ENCODE results near the gene PABPN1L.

DNA sequence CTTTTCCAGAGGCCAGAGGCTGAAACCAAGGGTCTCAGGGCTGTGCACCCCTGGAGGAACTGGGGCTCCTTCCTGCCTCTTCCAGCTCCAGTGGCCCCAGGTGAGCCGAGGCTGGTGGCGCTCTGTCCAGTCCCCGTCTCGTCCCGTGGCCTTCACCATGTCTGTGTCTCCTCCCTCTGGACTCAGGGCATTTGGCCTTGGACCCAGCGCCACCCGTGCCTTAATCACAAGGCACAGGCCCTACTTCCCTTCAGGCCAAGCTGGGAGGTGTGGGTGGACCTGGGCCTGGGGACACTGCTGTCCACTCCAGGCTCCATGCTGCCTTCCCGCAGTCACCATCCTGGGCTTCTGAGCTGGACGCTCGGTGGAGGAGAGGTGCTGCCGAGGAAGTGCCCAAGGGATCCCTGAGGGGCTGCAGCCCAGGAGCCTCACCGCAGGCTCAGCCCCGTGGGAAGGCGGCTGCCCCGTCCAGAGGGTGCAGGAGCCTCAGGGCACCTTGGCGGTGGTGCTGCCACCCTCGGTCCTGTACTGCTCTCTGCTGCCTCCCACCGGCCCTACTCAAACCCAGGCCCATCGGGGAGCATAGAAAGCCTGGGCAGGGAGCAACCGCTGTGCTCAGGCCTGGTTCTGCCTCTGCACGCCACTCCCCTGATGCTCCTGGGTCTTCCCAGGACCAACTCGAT, 45.2 kb downstream of the PABPN1L start:
- TF ChIP-seq MAZ (IDR thresholded peaks at IDR 0.05; ENCODE audit: borderline replicate concordance, low read depth, low read length) (no peak), ZNF302 (CRISPR knock-in tag; IDR thresholded peaks at IDR 0.05) (no peak), JUN (IDR thresholded peaks at IDR 0.05) (no peak), HOXA7 (CRISPR knock-in tag; IDR thresholded peaks at IDR 0.05) (no peak), CEBPB (IDR thresholded peaks at IDR 0.05) (no peak), FOXS1 (CRISPR knock-in tag; IDR thresholded peaks at IDR 0.05) (no peak), NR3C1 (IDR thresholded peaks at IDR 0.05) (no peak), POLR2A (IDR thresholded peaks at IDR 0.05; ENCODE audit: low read length) (no peak)
- TF ChIP-seq, protein P1, sequence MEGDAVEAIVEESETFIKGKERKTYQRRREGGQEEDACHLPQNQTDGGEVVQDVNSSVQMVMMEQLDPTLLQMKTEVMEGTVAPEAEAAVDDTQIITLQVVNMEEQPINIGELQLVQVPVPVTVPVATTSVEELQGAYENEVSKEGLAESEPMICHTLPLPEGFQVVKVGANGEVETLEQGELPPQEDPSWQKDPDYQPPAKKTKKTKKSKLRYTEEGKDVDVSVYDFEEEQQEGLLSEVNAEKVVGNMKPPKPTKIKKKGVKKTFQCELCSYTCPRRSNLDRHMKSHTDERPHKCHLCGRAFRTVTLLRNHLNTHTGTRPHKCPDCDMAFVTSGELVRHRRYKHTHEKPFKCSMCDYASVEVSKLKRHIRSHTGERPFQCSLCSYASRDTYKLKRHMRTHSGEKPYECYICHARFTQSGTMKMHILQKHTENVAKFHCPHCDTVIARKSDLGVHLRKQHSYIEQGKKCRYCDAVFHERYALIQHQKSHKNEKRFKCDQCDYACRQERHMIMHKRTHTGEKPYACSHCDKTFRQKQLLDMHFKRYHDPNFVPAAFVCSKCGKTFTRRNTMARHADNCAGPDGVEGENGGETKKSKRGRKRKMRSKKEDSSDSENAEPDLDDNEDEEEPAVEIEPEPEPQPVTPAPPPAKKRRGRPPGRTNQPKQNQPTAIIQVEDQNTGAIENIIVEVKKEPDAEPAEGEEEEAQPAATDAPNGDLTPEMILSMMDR (IDR thresholded peaks at IDR 0.05), result no peak
- TF ChIP-seq, protein P2, sequence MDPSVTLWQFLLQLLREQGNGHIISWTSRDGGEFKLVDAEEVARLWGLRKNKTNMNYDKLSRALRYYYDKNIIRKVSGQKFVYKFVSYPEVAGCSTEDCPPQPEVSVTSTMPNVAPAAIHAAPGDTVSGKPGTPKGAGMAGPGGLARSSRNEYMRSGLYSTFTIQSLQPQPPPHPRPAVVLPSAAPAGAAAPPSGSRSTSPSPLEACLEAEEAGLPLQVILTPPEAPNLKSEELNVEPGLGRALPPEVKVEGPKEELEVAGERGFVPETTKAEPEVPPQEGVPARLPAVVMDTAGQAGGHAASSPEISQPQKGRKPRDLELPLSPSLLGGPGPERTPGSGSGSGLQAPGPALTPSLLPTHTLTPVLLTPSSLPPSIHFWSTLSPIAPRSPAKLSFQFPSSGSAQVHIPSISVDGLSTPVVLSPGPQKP (IDR thresholded peaks at IDR 0.05; ENCODE audit: low read depth, low read length), result no peak
- TF ChIP-seq, protein P3, sequence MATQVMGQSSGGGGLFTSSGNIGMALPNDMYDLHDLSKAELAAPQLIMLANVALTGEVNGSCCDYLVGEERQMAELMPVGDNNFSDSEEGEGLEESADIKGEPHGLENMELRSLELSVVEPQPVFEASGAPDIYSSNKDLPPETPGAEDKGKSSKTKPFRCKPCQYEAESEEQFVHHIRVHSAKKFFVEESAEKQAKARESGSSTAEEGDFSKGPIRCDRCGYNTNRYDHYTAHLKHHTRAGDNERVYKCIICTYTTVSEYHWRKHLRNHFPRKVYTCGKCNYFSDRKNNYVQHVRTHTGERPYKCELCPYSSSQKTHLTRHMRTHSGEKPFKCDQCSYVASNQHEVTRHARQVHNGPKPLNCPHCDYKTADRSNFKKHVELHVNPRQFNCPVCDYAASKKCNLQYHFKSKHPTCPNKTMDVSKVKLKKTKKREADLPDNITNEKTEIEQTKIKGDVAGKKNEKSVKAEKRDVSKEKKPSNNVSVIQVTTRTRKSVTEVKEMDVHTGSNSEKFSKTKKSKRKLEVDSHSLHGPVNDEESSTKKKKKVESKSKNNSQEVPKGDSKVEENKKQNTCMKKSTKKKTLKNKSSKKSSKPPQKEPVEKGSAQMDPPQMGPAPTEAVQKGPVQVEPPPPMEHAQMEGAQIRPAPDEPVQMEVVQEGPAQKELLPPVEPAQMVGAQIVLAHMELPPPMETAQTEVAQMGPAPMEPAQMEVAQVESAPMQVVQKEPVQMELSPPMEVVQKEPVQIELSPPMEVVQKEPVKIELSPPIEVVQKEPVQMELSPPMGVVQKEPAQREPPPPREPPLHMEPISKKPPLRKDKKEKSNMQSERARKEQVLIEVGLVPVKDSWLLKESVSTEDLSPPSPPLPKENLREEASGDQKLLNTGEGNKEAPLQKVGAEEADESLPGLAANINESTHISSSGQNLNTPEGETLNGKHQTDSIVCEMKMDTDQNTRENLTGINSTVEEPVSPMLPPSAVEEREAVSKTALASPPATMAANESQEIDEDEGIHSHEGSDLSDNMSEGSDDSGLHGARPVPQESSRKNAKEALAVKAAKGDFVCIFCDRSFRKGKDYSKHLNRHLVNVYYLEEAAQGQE (IDR thresholded peaks at IDR 0.05), result no peak
- TF ChIP-seq, protein P4, sequence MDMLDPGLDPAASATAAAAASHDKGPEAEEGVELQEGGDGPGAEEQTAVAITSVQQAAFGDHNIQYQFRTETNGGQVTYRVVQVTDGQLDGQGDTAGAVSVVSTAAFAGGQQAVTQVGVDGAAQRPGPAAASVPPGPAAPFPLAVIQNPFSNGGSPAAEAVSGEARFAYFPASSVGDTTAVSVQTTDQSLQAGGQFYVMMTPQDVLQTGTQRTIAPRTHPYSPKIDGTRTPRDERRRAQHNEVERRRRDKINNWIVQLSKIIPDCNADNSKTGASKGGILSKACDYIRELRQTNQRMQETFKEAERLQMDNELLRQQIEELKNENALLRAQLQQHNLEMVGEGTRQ (IDR thresholded peaks at IDR 0.05), result no peak
